Measurements from ENCODE around the gene LSM5.
A peak's percentile ranks its signal among the peaks of the same experiment; 100 is the strongest.

The LSM5 gene

DNA sequence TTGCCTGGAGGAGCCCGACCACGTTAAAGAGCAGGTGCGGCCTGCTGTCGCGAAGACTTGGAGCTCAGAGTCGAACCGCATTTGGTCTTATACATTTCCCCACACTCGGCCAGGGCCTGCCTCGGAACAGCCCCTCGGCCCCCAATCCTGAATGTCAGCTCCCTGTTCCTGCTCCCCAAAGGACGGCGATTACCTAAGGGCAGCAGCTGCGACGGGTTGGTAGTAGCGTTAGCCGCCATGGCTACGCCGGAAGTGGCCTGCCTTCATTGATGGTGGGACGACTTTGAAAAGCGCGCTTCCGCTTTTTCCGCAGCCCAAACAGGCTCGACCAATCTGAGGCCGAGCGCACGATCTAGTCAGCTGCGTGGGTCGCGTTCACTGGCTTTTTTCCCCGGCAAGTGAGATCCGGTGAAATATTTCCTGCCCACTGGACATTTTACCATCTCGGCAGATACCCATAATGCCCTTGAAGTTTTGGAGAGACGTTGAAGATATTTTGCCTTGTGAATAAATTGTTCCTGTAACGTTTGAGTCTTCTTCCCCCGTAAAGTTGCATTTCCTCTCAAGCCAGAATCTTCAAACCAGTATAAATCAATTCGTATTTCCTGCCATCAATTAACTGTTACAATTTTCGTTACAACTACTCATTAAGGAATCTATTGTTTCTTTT lies at the start of gene LSM5:
Gene LSM5, minus strand, starts transcription at position 254 of the 670 bp plus-strand sequence. Its CDS starts 15 bp downstream, at position 239.
- Mint-ChIP-seq H3K4me1 (peaks cover 43% of the 10 kb centered on the region), H3K9me3 (no peaks in the 10 kb centered on the region), H3K4me3 (peak within 1 kb of the TSS; percentile 94), H3K27me3 (no peaks in the 10 kb centered on the region), H3K27ac (peak within 1 kb of the TSS; percentile 98 to 99)
- DNase-seq (peak; percentile 84 to 92), ATAC-seq (peak; percentile 85)

DNA sequence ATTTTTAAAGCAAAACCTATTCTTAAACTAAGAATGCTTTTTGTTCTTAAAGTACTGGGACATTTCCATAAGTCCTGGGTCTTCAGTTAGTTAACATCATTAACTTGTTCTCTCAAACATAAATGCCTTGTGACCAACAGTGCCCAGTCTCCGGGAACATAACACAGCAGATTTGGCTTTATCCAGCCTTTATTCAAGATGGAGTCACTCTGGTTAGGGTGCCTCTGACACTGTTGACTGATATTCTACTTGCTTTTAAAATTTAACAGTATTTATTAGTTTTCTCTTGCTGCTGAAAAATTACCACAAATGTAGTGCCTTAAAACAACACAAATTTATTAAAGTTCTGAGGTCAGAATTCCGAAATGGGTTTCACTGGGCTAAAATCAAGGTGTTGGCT lies 49.2 kb upstream of the LSM5 start:
- ATAC-seq, result no peak
- no peak overlapping the region for H3K27ac Mint-ChIP-seq
- no peak overlapping the region for H3K4me3 Mint-ChIP-seq
- no peaks in the 10 kb centered on the region for H3K27me3 Mint-ChIP-seq
- DNase-seq, result no peak
- peaks cover 36% of the 10 kb centered on the region for H3K4me1 Mint-ChIP-seq
- H3K9me3 Mint-ChIP-seq, result no peaks in the 10 kb centered on the region

DNA sequence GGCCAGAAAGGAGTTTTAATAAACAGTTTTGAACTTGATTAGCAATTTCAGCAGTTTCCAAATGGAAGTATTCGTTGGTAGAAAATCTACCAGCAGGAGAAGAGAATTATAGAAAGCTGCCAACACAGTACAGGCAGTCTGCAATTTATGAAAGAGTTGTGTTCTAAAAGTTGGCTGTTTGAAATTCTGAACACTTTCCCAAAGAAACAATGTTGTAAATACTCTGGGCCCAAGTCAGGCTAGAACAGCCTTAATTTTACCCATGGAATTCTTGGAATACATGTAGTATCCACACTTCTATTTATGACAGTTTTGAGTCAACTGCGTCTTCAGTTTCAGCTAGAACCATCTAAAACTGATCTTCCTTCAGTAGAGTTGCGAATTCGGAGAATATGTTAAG lies 47.6 kb upstream of the LSM5 start:
- H3K27me3 Mint-ChIP-seq, result no peaks in the 10 kb centered on the region
- H3K9me3 Mint-ChIP-seq, result no peaks in the 10 kb centered on the region
- H3K4me3 Mint-ChIP-seq, result no peak overlapping the region
- H3K27ac Mint-ChIP-seq, result no peak overlapping the region
- peaks cover 43% of the 10 kb centered on the region for H3K4me1 Mint-ChIP-seq
- DNase-seq, result no peak
- ATAC-seq, result no peak

DNA sequence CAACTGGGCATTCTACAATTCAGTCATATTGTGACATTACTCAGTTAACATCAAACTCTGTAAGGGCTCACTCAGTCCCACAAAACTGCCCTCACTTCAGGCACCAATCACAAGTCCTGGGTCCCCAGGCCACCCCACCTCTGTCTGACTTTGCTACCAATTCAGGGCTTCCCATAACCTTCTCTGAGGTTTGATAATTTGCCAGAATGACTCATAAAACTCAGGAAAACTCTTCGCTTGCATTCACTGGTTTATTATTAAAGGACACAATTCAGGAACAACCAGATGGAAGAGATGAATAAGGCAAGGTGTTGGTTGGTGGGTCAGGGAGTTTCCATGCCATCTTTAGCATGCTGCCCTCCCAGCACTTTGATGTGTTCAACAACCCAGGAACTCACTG lies 46.4 kb upstream of the LSM5 start:
- no peak for DNase-seq
- H3K4me3 Mint-ChIP-seq, result no peak overlapping the region
- H3K27me3 Mint-ChIP-seq, result no peaks in the 10 kb centered on the region
- no peaks in the 10 kb centered on the region for H3K9me3 Mint-ChIP-seq
- ATAC-seq, result no peak
- peaks cover 50% of the 10 kb centered on the region for H3K4me1 Mint-ChIP-seq
- no peak overlapping the region for H3K27ac Mint-ChIP-seq

DNA sequence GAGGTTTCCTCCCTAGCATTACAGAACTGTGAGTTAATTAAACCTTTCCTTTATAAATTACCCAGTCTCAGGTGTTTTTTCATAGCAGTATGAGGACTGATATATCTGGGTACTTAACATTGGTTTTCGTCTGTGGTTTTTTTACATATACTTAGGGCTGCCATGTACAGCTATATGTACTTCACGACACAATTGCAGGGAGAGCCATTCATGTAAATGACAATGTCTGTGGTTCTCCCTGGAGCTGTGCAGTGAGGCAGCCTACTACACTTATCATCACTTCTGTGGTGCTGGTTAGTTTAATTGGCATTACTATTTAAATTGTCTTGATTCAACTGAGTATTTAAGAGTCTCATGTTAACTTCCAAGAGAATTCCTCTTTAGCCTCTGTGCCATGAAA lies 45.8 kb upstream of the LSM5 start:
- no peaks in the 10 kb centered on the region for H3K27me3 Mint-ChIP-seq
- peaks cover 54% of the 10 kb centered on the region for H3K4me1 Mint-ChIP-seq
- ATAC-seq (no peak), DNase-seq (no peak)
- no peaks in the 10 kb centered on the region for H3K9me3 Mint-ChIP-seq
- no peak overlapping the region for H3K27ac Mint-ChIP-seq
- no peak overlapping the region for H3K4me3 Mint-ChIP-seq

DNA sequence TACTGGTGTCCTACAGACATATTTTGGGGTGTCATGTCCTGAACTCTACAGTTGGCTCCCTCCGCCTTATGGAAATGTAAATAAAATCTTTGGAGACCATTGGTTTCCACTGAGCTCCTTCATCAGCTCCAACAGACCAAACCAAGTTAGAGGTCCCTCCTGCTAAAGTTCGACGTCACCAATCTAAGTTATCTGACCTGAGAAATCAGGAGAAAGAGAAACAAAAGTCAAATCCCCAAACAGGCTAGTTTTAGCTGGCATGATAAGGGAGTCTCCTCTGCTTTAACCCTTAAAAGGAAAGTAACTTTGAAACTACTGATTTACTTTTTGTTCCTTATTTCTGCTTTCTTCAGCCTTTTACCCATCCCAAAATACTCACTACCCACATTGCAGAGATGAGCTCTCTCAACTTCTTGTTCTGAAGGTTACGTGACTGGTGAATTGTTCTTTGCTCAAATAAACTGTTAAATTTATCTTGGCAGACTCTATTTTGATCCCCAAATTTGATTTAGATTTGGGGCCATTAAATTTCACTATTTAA lies 45.1 kb upstream of the LSM5 start:
- no peaks in the 10 kb centered on the region for H3K27me3 Mint-ChIP-seq
- H3K27ac Mint-ChIP-seq, result peak overlapping the region in 1 of 2 donors; percentile 42
- DNase-seq (no peak), ATAC-seq (no peak)
- H3K9me3 Mint-ChIP-seq, result no peaks in the 10 kb centered on the region
- no peak overlapping the region for H3K4me3 Mint-ChIP-seq
- H3K4me1 Mint-ChIP-seq, result peaks cover 52% of the 10 kb centered on the region

DNA sequence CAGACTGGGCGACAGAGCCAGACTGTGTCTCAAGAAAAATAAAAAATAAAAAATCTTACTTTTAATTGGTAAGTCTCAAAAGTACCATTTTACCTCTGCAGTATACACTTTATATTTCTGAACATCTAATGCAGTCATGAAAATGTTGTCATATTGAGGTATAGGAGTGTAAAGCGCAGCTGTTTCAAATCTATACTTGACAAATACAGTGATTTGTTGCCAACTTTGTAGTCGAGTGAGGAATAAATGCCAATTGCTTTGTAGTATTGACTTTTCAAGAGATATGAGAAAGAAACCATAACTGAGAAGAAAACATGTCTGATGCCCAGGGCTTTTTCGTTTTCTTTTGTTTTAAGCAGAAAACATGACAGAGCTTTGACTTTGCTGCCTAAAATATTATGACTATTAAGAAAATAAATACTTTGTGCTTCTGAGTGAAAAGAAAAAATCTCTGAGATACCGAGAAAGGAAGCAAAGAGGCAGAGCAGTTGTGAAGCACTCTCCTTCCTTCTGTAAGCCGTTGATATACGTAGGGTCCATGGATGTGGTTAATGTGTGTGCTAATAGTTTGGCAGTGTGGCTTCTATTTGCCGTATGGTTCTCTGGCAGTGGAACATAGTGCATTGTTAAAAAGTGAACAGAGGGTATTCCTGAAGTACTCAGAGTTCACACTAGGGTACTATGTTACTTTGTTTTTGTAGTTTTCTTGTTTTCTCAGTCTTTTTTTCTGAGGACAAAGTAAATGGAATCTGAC lies 43.3 kb upstream of the LSM5 start:
- H3K27ac Mint-ChIP-seq, result peak overlapping the region in 1 of 2 donors; percentile 37
- no peaks in the 10 kb centered on the region for H3K27me3 Mint-ChIP-seq
- peaks cover 46% of the 10 kb centered on the region for H3K4me1 Mint-ChIP-seq
- H3K4me3 Mint-ChIP-seq, result no peak overlapping the region
- DNase-seq, result no peak
- peak; percentile 45 for ATAC-seq
- H3K9me3 Mint-ChIP-seq, result no peaks in the 10 kb centered on the region

DNA sequence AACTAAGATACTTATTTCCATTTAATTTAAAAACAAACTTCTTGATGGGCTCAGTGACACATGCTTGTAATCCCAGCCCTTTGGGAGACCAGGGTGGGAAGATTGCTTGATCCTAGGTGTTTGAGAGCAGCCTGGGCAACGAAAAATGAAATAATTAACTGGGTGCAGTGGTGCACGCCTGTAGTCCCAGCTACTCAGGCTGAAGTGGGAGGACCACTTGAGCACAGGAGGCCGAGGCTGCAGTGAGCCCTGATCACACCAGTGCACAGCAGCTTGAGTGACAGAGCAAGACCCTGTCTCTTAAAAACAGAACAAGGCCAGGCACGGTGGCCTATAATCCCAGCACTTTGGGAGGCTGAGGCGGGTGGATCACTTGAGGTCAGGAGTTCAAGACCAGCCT lies 42.5 kb upstream of the LSM5 start:
- Mint-ChIP-seq H3K4me1 (peaks cover 52% of the 10 kb centered on the region), H3K27me3 (no peaks in the 10 kb centered on the region), H3K9me3 (no peaks in the 10 kb centered on the region), H3K4me3 (no peak overlapping the region), H3K27ac (no peak overlapping the region)
- DNase-seq (no peak), ATAC-seq (no peak)

DNA sequence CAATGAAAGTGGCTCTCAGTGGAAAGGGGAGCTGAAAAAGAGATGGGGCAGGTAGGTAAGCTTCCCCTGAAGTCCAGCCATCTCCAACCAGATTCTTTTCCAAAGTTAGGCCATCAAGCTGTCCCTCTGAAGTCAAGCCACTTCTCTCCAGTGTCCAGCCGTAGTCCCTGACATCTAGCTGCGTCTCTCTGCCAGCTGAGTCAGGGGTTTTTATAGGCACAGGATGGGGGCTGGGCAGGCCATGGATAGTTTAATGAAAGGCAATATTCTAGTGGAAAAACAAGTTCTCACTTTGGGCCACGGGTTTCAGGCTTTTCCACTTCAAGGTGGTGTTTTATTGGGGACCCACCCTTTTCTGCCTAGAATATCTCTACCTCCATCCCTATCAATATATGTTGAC lies 41.9 kb upstream of the LSM5 start:
- Mint-ChIP-seq H3K4me3 (no peak overlapping the region), H3K9me3 (no peaks in the 10 kb centered on the region), H3K27ac (no peak overlapping the region), H3K27me3 (no peaks in the 10 kb centered on the region), H3K4me1 (peaks cover 57% of the 10 kb centered on the region)
- ATAC-seq, result no peak
- DNase-seq, result no peak

DNA sequence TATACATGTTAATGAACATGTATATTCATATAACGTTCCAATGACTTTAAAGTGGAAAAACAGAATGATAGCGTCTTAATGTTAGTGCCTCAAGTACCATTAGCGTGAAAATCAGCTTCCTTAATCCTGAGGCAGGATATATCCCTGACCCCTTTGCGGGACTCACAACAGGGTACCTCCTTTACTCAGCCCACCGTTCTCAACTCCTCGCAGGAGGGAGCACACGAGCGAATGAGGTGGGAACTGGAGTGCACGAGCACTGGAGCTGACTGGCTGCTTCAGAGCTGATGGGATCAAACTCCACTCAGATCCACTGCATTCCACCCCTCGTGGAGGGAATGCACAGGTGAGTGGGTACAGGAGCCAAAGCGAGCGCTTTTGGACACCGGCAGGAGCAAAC lies 41.2 kb upstream of the LSM5 start:
- Mint-ChIP-seq H3K27me3 (no peaks in the 10 kb centered on the region), H3K4me3 (no peak overlapping the region), H3K9me3 (no peaks in the 10 kb centered on the region), H3K4me1 (peaks cover 60% of the 10 kb centered on the region), H3K27ac (no peak overlapping the region)
- ATAC-seq (no peak), DNase-seq (no peak)

DNA sequence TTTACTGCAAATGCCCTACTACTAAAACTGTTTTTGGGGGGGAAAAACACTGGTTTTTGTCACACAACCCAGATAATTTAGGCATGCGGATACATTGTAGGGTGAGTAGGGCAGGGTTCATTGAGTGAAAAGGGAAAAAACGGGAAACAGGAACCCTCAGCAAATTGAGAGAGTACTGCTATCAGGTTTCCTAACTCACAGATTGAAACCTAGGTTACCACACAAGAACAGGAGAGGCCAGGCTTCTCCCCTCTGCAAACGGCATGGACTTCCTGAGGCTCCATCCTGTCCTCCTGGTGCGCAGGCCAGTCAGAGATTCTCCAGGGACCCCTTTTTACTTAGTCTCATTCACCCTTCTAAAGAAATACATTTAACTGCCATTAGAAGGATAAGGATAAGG lies 35.7 kb upstream of the LSM5 start:
- peaks cover 33% of the 10 kb centered on the region for H3K4me1 Mint-ChIP-seq
- H3K27ac Mint-ChIP-seq, result no peak overlapping the region
- no peak for DNase-seq
- H3K4me3 Mint-ChIP-seq, result no peak overlapping the region
- peaks cover 6 to 15% of the 10 kb centered on the region in 2 donors for H3K9me3 Mint-ChIP-seq
- H3K27me3 Mint-ChIP-seq, result no peaks in the 10 kb centered on the region
- ATAC-seq, result no peak

DNA sequence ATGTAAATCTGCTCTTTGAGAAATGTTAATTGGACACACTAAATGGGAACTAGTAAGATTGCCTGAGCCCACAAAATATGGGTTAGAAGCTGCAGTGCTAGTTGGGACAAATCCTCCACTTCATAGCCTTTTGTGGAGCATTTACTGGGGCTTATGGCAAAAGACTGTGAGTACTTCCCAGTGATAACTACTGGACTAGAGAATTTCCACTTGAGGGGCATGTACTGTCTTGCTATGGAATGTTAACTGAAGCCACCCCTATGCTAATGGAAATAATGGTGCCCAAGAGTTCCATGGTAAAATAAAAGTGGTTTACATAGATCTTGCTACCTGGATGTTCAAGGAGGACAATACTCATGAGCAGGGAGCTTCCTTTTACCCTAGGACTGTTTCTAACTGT lies 34.5 kb upstream of the LSM5 start:
- peaks cover 33% of the 10 kb centered on the region for H3K4me1 Mint-ChIP-seq
- no peak overlapping the region for H3K27ac Mint-ChIP-seq
- DNase-seq (no peak), ATAC-seq (no peak)
- no peaks in the 10 kb centered on the region for H3K27me3 Mint-ChIP-seq
- no peak overlapping the region for H3K4me3 Mint-ChIP-seq
- H3K9me3 Mint-ChIP-seq, result peaks cover 12 to 24% of the 10 kb centered on the region in 2 donors

DNA sequence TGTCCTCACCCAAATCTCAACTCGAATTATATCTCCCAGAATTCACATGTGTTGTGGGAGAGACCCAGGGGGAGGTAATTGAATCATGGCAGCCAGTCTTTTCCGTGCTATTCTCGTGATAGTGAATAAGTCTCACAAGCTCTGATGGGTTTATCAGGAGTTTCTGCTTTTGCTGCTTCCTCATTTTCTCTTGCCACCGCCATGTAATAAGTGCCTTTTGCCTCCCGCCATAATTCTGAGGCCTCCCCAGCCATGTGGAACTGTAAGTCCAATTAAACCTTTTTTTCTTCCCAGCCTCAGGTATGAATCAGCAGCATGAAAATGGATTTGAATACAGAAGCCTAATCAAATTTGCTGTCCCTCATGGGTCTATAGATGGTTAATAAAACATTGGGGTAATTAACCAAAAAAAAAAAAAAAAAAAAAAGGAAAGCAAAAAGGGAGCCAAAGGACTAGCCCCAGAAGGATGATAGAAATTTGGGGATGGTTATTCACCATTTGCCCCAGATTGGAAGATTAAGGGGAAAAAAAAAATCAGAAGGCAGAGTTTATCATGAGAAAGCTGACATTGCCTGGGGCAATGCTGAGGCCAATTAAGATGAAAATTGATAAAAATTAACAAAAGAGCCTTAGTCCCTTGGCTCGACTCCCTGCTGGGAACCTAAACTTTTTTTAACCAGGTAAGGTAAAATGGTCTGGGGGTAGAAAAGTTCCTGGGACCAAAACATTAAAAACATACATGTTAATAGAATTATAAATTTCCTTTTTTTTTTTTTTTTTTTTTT lies 32.8 kb upstream of the LSM5 start:
- Mint-ChIP-seq H3K4me1 (peaks cover 21% of the 10 kb centered on the region), H3K27ac (peak overlapping the region in 1 of 2 donors; percentile 42), H3K4me3 (no peak overlapping the region), H3K9me3 (peaks cover 14 to 28% of the 10 kb centered on the region in 2 donors), H3K27me3 (no peaks in the 10 kb centered on the region)
- ATAC-seq (no peak), DNase-seq (no peak)

DNA sequence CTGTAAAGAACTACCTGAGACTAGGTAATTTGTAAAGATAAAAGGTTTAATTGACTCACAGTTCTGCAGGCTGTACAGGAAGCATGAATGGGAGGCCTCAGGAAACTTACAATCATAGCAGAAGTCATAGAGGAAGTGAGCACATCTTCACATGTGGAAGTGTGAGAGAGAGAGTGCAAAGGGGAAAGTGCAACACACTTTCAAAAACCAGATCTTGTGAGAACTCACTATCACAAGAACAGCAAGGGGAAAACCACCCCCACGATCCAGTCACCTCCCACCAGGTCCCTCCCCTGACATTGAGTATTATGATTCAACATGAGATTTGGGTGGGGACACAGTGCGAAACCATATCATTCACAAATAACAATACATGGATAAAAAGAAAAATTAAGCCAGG lies 29.6 kb upstream of the LSM5 start:
- Mint-ChIP-seq H3K4me3 (no peak overlapping the region), H3K9me3 (peaks cover 19 to 33% of the 10 kb centered on the region in 2 donors), H3K4me1 (peaks cover 34% of the 10 kb centered on the region), H3K27me3 (no peaks in the 10 kb centered on the region), H3K27ac (no peak overlapping the region)
- peak; percentile 19 for ATAC-seq
- DNase-seq, result no peak

DNA sequence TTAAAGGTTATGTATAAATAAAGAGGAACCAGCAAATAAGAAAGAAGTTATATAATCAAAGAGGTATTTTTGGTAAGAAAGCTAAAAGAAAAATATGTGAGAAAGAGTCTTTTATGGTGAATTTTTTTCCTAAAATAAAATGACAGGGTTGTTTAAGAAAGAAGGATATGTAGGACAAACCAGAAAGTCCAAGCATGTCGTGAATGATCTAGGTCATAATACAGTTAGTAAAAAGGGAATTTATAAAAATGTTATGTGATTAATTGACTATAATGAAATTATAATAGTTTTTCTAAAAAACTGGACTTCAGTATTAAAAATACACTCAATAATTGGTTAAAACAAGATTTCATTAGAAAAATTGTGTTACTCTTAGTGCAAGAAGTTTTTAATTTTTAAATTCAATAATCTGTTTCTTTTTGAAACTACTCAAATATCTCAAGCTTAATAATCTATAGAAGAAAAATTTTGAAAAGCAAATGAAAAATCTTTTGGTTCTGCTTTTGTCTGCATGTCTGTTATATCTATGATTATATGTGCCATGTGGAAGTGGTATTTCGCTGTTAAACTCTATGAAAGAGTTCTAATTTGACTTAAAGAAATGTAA lies 28.5 kb upstream of the LSM5 start:
- peaks cover 19 to 33% of the 10 kb centered on the region in 2 donors for H3K9me3 Mint-ChIP-seq
- H3K27me3 Mint-ChIP-seq, result no peaks in the 10 kb centered on the region
- no peak for DNase-seq
- no peak for ATAC-seq
- no peak overlapping the region for H3K4me3 Mint-ChIP-seq
- H3K27ac Mint-ChIP-seq, result no peak overlapping the region
- H3K4me1 Mint-ChIP-seq, result peaks cover 45% of the 10 kb centered on the region
